ENCODE measurements around the gene DMD. TPM values are rescaled to one million over a fixed set of nuclear protein-coding genes. Genes with fewer than 3 reads are reported as not detected.
"Not testable (repeated sequence)": the region's sequence is repeated elsewhere in the genome, so short reads cannot be mapped to it uniquely, and the experiment has no call there.

Gene DMD
- total RNA-seq, 1 donor, result 2.4 TPM

- H3K9me3 ChIP-seq (ENCODE audit: low read depth, low read length), result no peaks in the 10 kb centered on the region
- H3K4me1 ChIP-seq (ENCODE audit: insufficient read depth, low read length), result no peaks in the 10 kb centered on the region
- no peak overlapping the region for H3K4me3 ChIP-seq (ENCODE audit: low read length)
- H3K27me3 ChIP-seq (ENCODE audit: insufficient read depth, low read length), result no peaks in the 10 kb centered on the region
Observed at GRCh38 chrX:33128048-33128805, 83.1 kb downstream of the DMD start.

- Histone ChIP-seq H3K9me3 (ENCODE audit: low read depth, low read length) (no peaks in the 10 kb centered on the region), H3K4me1 (ENCODE audit: insufficient read depth, low read length) (no peaks in the 10 kb centered on the region), H3K27me3 (ENCODE audit: insufficient read depth, low read length) (no peaks in the 10 kb centered on the region), H3K4me3 (ENCODE audit: low read length) (no peak overlapping the region)
Observed at GRCh38 chrX:33126469-33126868, 84.9 kb downstream of the DMD start.

GRCh38 chrX:33109858-33110257 lies 101.5 kb downstream of the DMD start:
- H3K4me3 ChIP-seq (ENCODE audit: low read length), result no peak overlapping the region
- no peaks in the 10 kb centered on the region for H3K27me3 ChIP-seq (ENCODE audit: insufficient read depth, low read length)
- H3K4me1 ChIP-seq (ENCODE audit: insufficient read depth, low read length), result no peaks in the 10 kb centered on the region
- no peaks in the 10 kb centered on the region for H3K9me3 ChIP-seq (ENCODE audit: low read depth, low read length)

- Histone ChIP-seq H3K9me3 (ENCODE audit: low read depth, low read length) (no peaks in the 10 kb centered on the region), H3K27me3 (ENCODE audit: insufficient read depth, low read length) (no peaks in the 10 kb centered on the region), H3K4me3 (ENCODE audit: low read length) (no peak overlapping the region), H3K4me1 (ENCODE audit: insufficient read depth, low read length) (no peaks in the 10 kb centered on the region)
Observed at GRCh38 chrX:33106737-33107136, 104.6 kb downstream of the DMD start.

GRCh38 chrX:33095079-33095478 lies 116.3 kb downstream of the DMD start:
- H3K4me3 ChIP-seq (ENCODE audit: low read length), result no peak overlapping the region

GRCh38 chrX:33087411-33087810 lies 123.9 kb downstream of the DMD start:
- Histone ChIP-seq H3K4me3 (ENCODE audit: low read length) (no peak overlapping the region), H3K4me1 (ENCODE audit: insufficient read depth, low read length) (no peaks in the 10 kb centered on the region), H3K27me3 (ENCODE audit: insufficient read depth, low read length) (no peaks in the 10 kb centered on the region), H3K9me3 (ENCODE audit: low read depth, low read length) (no peaks in the 10 kb centered on the region)

More at GRCh38 chrX:33095079-33095478, 116.3 kb downstream of the DMD start:
- no peaks in the 10 kb centered on the region for H3K27me3 ChIP-seq (ENCODE audit: insufficient read depth, low read length)
- no peaks in the 10 kb centered on the region for H3K4me1 ChIP-seq (ENCODE audit: insufficient read depth, low read length)
- no peaks in the 10 kb centered on the region for H3K9me3 ChIP-seq (ENCODE audit: low read depth, low read length)

- Histone ChIP-seq H3K27me3 (ENCODE audit: insufficient read depth, low read length) (no peaks in the 10 kb centered on the region), H3K9me3 (ENCODE audit: low read depth, low read length) (no peaks in the 10 kb centered on the region), H3K4me3 (ENCODE audit: low read length) (no peak overlapping the region), H3K4me1 (ENCODE audit: insufficient read depth, low read length) (no peaks in the 10 kb centered on the region)
Observed at GRCh38 chrX:33086886-33087285, 124.5 kb downstream of the DMD start.

- H3K4me1 ChIP-seq (ENCODE audit: insufficient read depth, low read length), result no peaks in the 10 kb centered on the region
- no peaks in the 10 kb centered on the region for H3K9me3 ChIP-seq (ENCODE audit: low read depth, low read length)
- H3K27me3 ChIP-seq (ENCODE audit: insufficient read depth, low read length), result no peaks in the 10 kb centered on the region
- no peak overlapping the region for H3K4me3 ChIP-seq (ENCODE audit: low read length)
Observed at GRCh38 chrX:33082371-33082770, 129.0 kb downstream of the DMD start.

- no peaks in the 10 kb centered on the region for H3K27me3 ChIP-seq (ENCODE audit: insufficient read depth, low read length)
- no peak overlapping the region for H3K4me3 ChIP-seq (ENCODE audit: low read length)
- H3K9me3 ChIP-seq (ENCODE audit: low read depth, low read length), result no peaks in the 10 kb centered on the region
- H3K4me1 ChIP-seq (ENCODE audit: insufficient read depth, low read length), result no peaks in the 10 kb centered on the region
Observed at GRCh38 chrX:33078273-33078672, 133.1 kb downstream of the DMD start.

GRCh38 chrX:33073660-33074059 lies 137.7 kb downstream of the DMD start:
- H3K9me3 ChIP-seq (ENCODE audit: low read depth, low read length); H3K4me1 ChIP-seq (ENCODE audit: insufficient read depth, low read length); H3K4me3 ChIP-seq (ENCODE audit: low read length); H3K27me3 ChIP-seq (ENCODE audit: insufficient read depth, low read length): not testable (repeated sequence)

- Histone ChIP-seq H3K4me1 (ENCODE audit: insufficient read depth, low read length) (no peaks in the 10 kb centered on the region), H3K9me3 (ENCODE audit: low read depth, low read length) (no peaks in the 10 kb centered on the region), H3K4me3 (ENCODE audit: low read length) (no peak overlapping the region), H3K27me3 (ENCODE audit: insufficient read depth, low read length) (no peaks in the 10 kb centered on the region)
Observed at GRCh38 chrX:33065415-33065814, 145.9 kb downstream of the DMD start.

- Histone ChIP-seq H3K4me1 (ENCODE audit: insufficient read depth, low read length) (no peaks in the 10 kb centered on the region), H3K9me3 (ENCODE audit: low read depth, low read length) (no peaks in the 10 kb centered on the region), H3K27me3 (ENCODE audit: insufficient read depth, low read length) (no peaks in the 10 kb centered on the region), H3K4me3 (ENCODE audit: low read length) (no peak overlapping the region)
Observed at GRCh38 chrX:33062041-33062440, 149.3 kb downstream of the DMD start.

GRCh38 chrX:33053001-33053400 lies 158.3 kb downstream of the DMD start:
- no peaks in the 10 kb centered on the region for H3K9me3 ChIP-seq (ENCODE audit: low read depth, low read length)
- no peaks in the 10 kb centered on the region for H3K4me1 ChIP-seq (ENCODE audit: insufficient read depth, low read length)
- H3K4me3 ChIP-seq (ENCODE audit: low read length), result no peak overlapping the region
- no peaks in the 10 kb centered on the region for H3K27me3 ChIP-seq (ENCODE audit: insufficient read depth, low read length)

- Histone ChIP-seq H3K4me1 (ENCODE audit: insufficient read depth, low read length) (no peaks in the 10 kb centered on the region), H3K4me3 (ENCODE audit: low read length) (no peak overlapping the region), H3K27me3 (ENCODE audit: insufficient read depth, low read length) (no peaks in the 10 kb centered on the region), H3K9me3 (ENCODE audit: low read depth, low read length) (no peaks in the 10 kb centered on the region)
Observed at GRCh38 chrX:33045882-33046281, 165.5 kb downstream of the DMD start.

GRCh38 chrX:33045245-33045644 lies 166.1 kb downstream of the DMD start:
- H3K27me3 ChIP-seq (ENCODE audit: insufficient read depth, low read length), result no peaks in the 10 kb centered on the region
- H3K4me3 ChIP-seq (ENCODE audit: low read length), result no peak overlapping the region
- H3K9me3 ChIP-seq (ENCODE audit: low read depth, low read length), result no peaks in the 10 kb centered on the region
- no peaks in the 10 kb centered on the region for H3K4me1 ChIP-seq (ENCODE audit: insufficient read depth, low read length)

- H3K27me3 ChIP-seq (ENCODE audit: insufficient read depth, low read length), result no peaks in the 10 kb centered on the region
Observed at GRCh38 chrX:33041141-33041540, 170.2 kb downstream of the DMD start.

More at GRCh38 chrX:33041141-33041540, 170.2 kb downstream of the DMD start:
- no peaks in the 10 kb centered on the region for H3K4me1 ChIP-seq (ENCODE audit: insufficient read depth, low read length)
- H3K9me3 ChIP-seq (ENCODE audit: low read depth, low read length), result no peaks in the 10 kb centered on the region
- no peak overlapping the region for H3K4me3 ChIP-seq (ENCODE audit: low read length)

Measured in mononuclear cell (primary cell).